Breast epithelium (tissue), 3 donors: ENCODE measurements around the gene EGFL6.

ENCODE experiments used
- POLR2A ChIP-seq: fragments of 450-650 bp; IDR thresholded peaks from one replicate; pipeline ENCODE4 v1.6.1; 2016; ENCODE audit warnings: antibody characterized with exemption, mild to moderate bottlenecking, moderate library complexity
- POLR2AphosphoS5 ChIP-seq, 3 donors: sonication (generic); formaldehyde crosslinking; IDR thresholded peaks; one replicate each; pipeline ENCODE4 v1.6.1; 2017; ENCODE audit warnings: antibody characterized with exemption in 3 of 3
- TF ChIP-seq, protein P1 (sequence below), 3 donors: fragments of 450-650 bp; IDR thresholded peaks; one replicate each; pipeline ENCODE4 v1.5.1; 2016 to 2017; ENCODE audit warnings: antibody characterized with exemption in 3 of 3, mild to moderate bottlenecking in 3 of 3, moderate library complexity in 3 of 3

GRCh38 chrX:13607996-13608365, 38.6 kb downstream of the EGFL6 start:
- TF ChIP-seq POLR2A: no peak
- TF ChIP-seq, protein P1, sequence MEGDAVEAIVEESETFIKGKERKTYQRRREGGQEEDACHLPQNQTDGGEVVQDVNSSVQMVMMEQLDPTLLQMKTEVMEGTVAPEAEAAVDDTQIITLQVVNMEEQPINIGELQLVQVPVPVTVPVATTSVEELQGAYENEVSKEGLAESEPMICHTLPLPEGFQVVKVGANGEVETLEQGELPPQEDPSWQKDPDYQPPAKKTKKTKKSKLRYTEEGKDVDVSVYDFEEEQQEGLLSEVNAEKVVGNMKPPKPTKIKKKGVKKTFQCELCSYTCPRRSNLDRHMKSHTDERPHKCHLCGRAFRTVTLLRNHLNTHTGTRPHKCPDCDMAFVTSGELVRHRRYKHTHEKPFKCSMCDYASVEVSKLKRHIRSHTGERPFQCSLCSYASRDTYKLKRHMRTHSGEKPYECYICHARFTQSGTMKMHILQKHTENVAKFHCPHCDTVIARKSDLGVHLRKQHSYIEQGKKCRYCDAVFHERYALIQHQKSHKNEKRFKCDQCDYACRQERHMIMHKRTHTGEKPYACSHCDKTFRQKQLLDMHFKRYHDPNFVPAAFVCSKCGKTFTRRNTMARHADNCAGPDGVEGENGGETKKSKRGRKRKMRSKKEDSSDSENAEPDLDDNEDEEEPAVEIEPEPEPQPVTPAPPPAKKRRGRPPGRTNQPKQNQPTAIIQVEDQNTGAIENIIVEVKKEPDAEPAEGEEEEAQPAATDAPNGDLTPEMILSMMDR (IDR thresholded peaks at IDR 0.05): no peak
- no peak for TF ChIP-seq POLR2AphosphoS5 (IDR thresholded peaks at IDR 0.05)
